Astrocyte (in vitro differentiated cells and primary cell): ENCODE results near the gene CLASP1. TPM values are rescaled to one million over a fixed set of nuclear protein-coding genes. Genes with fewer than 3 reads are reported as not detected.

Experiments used
- DNase-seq: peaks from one replicate; pipeline ENCODE4 v3.0.0-alpha.2; 2010; ENCODE audit warnings: low read depth
- FAIRE-seq: peaks from 2 replicates; lab custom pipeline; 2011; peaks lifted over from hg19 to GRCh38; lab: Jason Lieb, UNC
- H2AFZ ChIP-seq: 2 replicates; pipeline ENCODE4 v1.6.0; 2012; ENCODE audit warnings: low read depth, low read length, inconsistent platforms
- H3K27ac ChIP-seq: 2 replicates; pipeline ENCODE4 v1.5.1; 2011; ENCODE audit warnings: low read depth, low read length, inconsistent platforms
- H3K27me3 ChIP-seq: 2 replicates; pipeline ENCODE4 v1.6.0; 2011; ENCODE audit warnings: low read length, inconsistent platforms; ENCODE audit not compliant: insufficient read depth
- H3K36me3 ChIP-seq: 2 replicates; pipeline ENCODE4 v1.5.1; 2011; ENCODE audit warnings: low read length, inconsistent platforms; ENCODE audit not compliant: insufficient read depth
- H3K4me1 ChIP-seq: 2 replicates; pipeline ENCODE4 v1.5.1; 2011; ENCODE audit warnings: low read length, inconsistent platforms; ENCODE audit not compliant: insufficient read depth
- H3K4me2 ChIP-seq: 2 replicates; pipeline ENCODE4 v1.6.0; 2012; ENCODE audit warnings: low read length, inconsistent platforms
- H3K4me3 ChIP-seq: 2 replicates; pipeline ENCODE4 v1.5.1; 2011; ENCODE audit warnings: low read depth, mild to moderate bottlenecking, low read length, inconsistent platforms; ENCODE audit not compliant: insufficient read depth
- H3K79me2 ChIP-seq: 2 replicates; pipeline ENCODE4 v1.6.0; 2012; ENCODE audit warnings: mild to moderate bottlenecking, low read length, inconsistent platforms; ENCODE audit not compliant: insufficient read depth
- H3K9ac ChIP-seq: 2 replicates; pipeline ENCODE4 v1.6.0; 2012; ENCODE audit warnings: mild to moderate bottlenecking, low read length, inconsistent platforms
- H3K9me3 ChIP-seq: 2 replicates; pipeline ENCODE4 v1.5.1; 2012; ENCODE audit warnings: low read depth, mild to moderate bottlenecking, low read length, inconsistent platforms; ENCODE audit not compliant: insufficient read depth
- H4K20me1 ChIP-seq: 2 replicates; pipeline ENCODE4 v1.6.0; 2012; ENCODE audit warnings: low read length, inconsistent platforms; ENCODE audit not compliant: insufficient read depth
- H3K27ac Mint-ChIP-seq: one replicate; pipeline ENCODE4 v1.8.0; 2021; ENCODE audit warnings: mild to moderate bottlenecking, mixed read lengths; ENCODE audit not compliant: unreplicated experiment
- H3K27me3 Mint-ChIP-seq: one replicate; pipeline ENCODE4 v1.8.0; 2021; ENCODE audit warnings: low read depth, mixed read lengths; ENCODE audit not compliant: unreplicated experiment
- H3K36me3 Mint-ChIP-seq: one replicate; pipeline ENCODE4 v1.8.0; 2021; ENCODE audit warnings: low read depth, mixed read lengths; ENCODE audit not compliant: unreplicated experiment
- H3K4me1 Mint-ChIP-seq: one replicate; pipeline ENCODE4 v1.8.0; 2021; ENCODE audit warnings: low read depth, mixed read lengths; ENCODE audit not compliant: unreplicated experiment
- H3K4me3 Mint-ChIP-seq: one replicate; pipeline ENCODE4 v1.8.0; 2021; ENCODE audit warnings: mild to moderate bottlenecking, moderate library complexity, mixed read lengths; ENCODE audit not compliant: unreplicated experiment
- H3K9me3 Mint-ChIP-seq: one replicate; pipeline ENCODE4 v1.8.0; 2021; ENCODE audit warnings: mild to moderate bottlenecking, mixed read lengths; ENCODE audit not compliant: unreplicated experiment
- CTCF ChIP-seq: IDR thresholded peaks from 2 replicates; pipeline ENCODE4 v1.5.1; 2011; ENCODE audit warnings: low read depth, mild to moderate bottlenecking, inconsistent platforms, low read length, moderate library complexity; ENCODE audit not compliant: insufficient read depth
- EZH2 ChIP-seq: IDR thresholded peaks from 2 replicates; pipeline ENCODE4 v1.6.1; 2012; ENCODE audit warnings: mild to moderate bottlenecking, low read length, inconsistent platforms; ENCODE audit not compliant: insufficient read depth
- total RNA-seq: library from RNA; stranded (reverse); gene quantifications from 2 replicates; pipeline ENCODE4 v1.2.1, GENCODE V29; 2021

CLASP1 gene
- total RNA-seq, 1 donor from 2014 or later, result 56.7 TPM

- no peaks in the 10 kb centered on the region for H3K79me2 ChIP-seq
- no peak overlapping the region for H3K4me3 ChIP-seq
- H3K4me1 ChIP-seq, result no peaks in the 10 kb centered on the region
- H3K27ac ChIP-seq, result no peak overlapping the region
- TF ChIP-seq EZH2 (no peak), CTCF (no peak)
- Mint-ChIP-seq H3K4me1 (no peaks in the 10 kb centered on the region), H3K27me3 (peaks cover 49% of the 10 kb centered on the region), H3K9me3 (peaks cover 3% of the 10 kb centered on the region), H3K27ac (no peak overlapping the region), H3K4me3 (no peak overlapping the region), H3K36me3 (no peaks in the 10 kb centered on the region)
- no peak overlapping the region for H2AFZ ChIP-seq
- H4K20me1 ChIP-seq, result no peaks in the 10 kb centered on the region
- no peak overlapping the region for H3K9ac ChIP-seq
- peaks cover 5% of the 10 kb centered on the region for H3K27me3 ChIP-seq
- no peaks in the 10 kb centered on the region for H3K9me3 ChIP-seq
- no peak overlapping the region for H3K4me2 ChIP-seq
- FAIRE-seq, result no peak
- no peaks in the 10 kb centered on the region for H3K36me3 ChIP-seq
- no peak for DNase-seq
Measured at GRCh38 chr2:121294881-121295840, 354.1 kb downstream of the CLASP1 start.

- peaks cover 5% of the 10 kb centered on the region for H3K9me3 Mint-ChIP-seq
- no peak overlapping the region for H3K4me2 ChIP-seq
- no peaks in the 10 kb centered on the region for H3K9me3 ChIP-seq
- FAIRE-seq (no peak), DNase-seq (no peak)
- no peaks in the 10 kb centered on the region for H3K79me2 ChIP-seq
- H3K36me3 ChIP-seq, result no peaks in the 10 kb centered on the region
- no peak overlapping the region for H3K4me3 Mint-ChIP-seq
- H4K20me1 ChIP-seq, result no peaks in the 10 kb centered on the region
- no peak overlapping the region for H3K4me3 ChIP-seq
- H3K27ac ChIP-seq, result no peak overlapping the region
- H3K27ac Mint-ChIP-seq, result no peak overlapping the region
- no peaks in the 10 kb centered on the region for H3K4me1 ChIP-seq
- H3K36me3 Mint-ChIP-seq, result no peaks in the 10 kb centered on the region
- H3K4me1 Mint-ChIP-seq, result no peaks in the 10 kb centered on the region
- H2AFZ ChIP-seq, result no peak overlapping the region
- no peak for TF ChIP-seq CTCF
- TF ChIP-seq EZH2, result no peak
- H3K27me3 Mint-ChIP-seq, result peaks cover 54% of the 10 kb centered on the region
- H3K27me3 ChIP-seq, result peaks cover 3% of the 10 kb centered on the region
- no peak overlapping the region for H3K9ac ChIP-seq
Measured at GRCh38 chr2:121293450-121294325, 355.6 kb downstream of the CLASP1 start.
